HG03521 (cell line): Measurements from ENCODE around the gene RNF150.
"Not testable (repeated sequence)": the region's sequence is repeated elsewhere in the genome, so short reads cannot be mapped to it uniquely, and the experiment has no call there.

Experiments
- ATAC-seq: cut with Tn5 transposase; IDR thresholded peaks from one replicate; pipeline ENCODE4 v1.9.1; 2021; ENCODE audit warnings: mild to moderate bottlenecking, moderate library complexity; ENCODE audit not compliant: unreplicated experiment

The RNF150 gene

GRCh38 chr4:141079393-141079930, 53.8 kb downstream of the RNF150 start:
- ATAC-seq = no peak

- no peak for ATAC-seq
Observed at GRCh38 chr4:141078871-141079270, 54.4 kb downstream of the RNF150 start.

GRCh38 chr4:141077611-141078225, 55.6 kb downstream of the RNF150 start:
- no peak for ATAC-seq

GRCh38 chr4:141075553-141075952, 57.7 kb downstream of the RNF150 start:
- no peak for ATAC-seq

GRCh38 chr4:141074098-141074878, 59.0 kb downstream of the RNF150 start:
- no peak for ATAC-seq

GRCh38 chr4:141066690-141067089, 66.6 kb downstream of the RNF150 start:
- ATAC-seq = no peak

- ATAC-seq = no peak
Observed at GRCh38 chr4:141065872-141066271, 67.4 kb downstream of the RNF150 start.

GRCh38 chr4:141062651-141063050, 70.6 kb downstream of the RNF150 start:
- ATAC-seq = no peak

GRCh38 chr4:141058591-141059512, 74.4 kb downstream of the RNF150 start:
- ATAC-seq = no peak

- no peak for ATAC-seq
Observed at GRCh38 chr4:141057582-141057981, 75.7 kb downstream of the RNF150 start.

GRCh38 chr4:141056473-141056872, 76.8 kb downstream of the RNF150 start:
- ATAC-seq = no peak

- no peak for ATAC-seq
Observed at GRCh38 chr4:141054446-141054845, 78.8 kb downstream of the RNF150 start.

GRCh38 chr4:141050999-141051398, 82.3 kb downstream of the RNF150 start:
- ATAC-seq = not testable (repeated sequence)

GRCh38 chr4:141047228-141047884, 85.9 kb downstream of the RNF150 start:
- no peak for ATAC-seq

- ATAC-seq = no peak
Observed at GRCh38 chr4:141046255-141046654, 87.0 kb downstream of the RNF150 start.

GRCh38 chr4:141045848-141046247, 87.4 kb downstream of the RNF150 start:
- ATAC-seq = no peak

- ATAC-seq = no peak
Observed at GRCh38 chr4:141041021-141041476, 92.2 kb downstream of the RNF150 start.

GRCh38 chr4:141039156-141039555, 94.1 kb downstream of the RNF150 start:
- ATAC-seq = no peak

GRCh38 chr4:141038428-141038827, 94.8 kb downstream of the RNF150 start:
- no peak for ATAC-seq

- no peak for ATAC-seq
Observed at GRCh38 chr4:141037446-141037845, 95.8 kb downstream of the RNF150 start.

- ATAC-seq = no peak
Observed at GRCh38 chr4:141036786-141037185, 96.5 kb downstream of the RNF150 start.
